K562 (cell line): ENCODE data around the gene SMAD3. TPM values are rescaled to one million over a fixed set of nuclear protein-coding genes. Genes with fewer than 3 reads are reported as not detected.

ENCODE experiments used
- BMI1 ChIP-seq: fragments of 150-350 bp; IDR thresholded peaks from 2 replicates; pipeline ENCODE4 v1.6.1; 2014; ENCODE audit warnings: low read length
- CBX3 ChIP-seq, 2 experiments: IDR thresholded peaks; 1 replicate in 1 of 2; 2 replicates in 1 of 2; pipeline ENCODE4 v1.6.1; 2012; ENCODE audit warnings: inconsistent platforms in 2 of 2, low read length in 2 of 2, borderline replicate concordance in 1 of 2, control low read depth in 1 of 2
- DPF2 ChIP-seq: fragments of 450-650 bp; IDR thresholded peaks from 2 replicates; pipeline ENCODE4 v1.6.1; 2016
- ERF ChIP-seq: fragments of 450-650 bp; formaldehyde crosslinking; IDR thresholded peaks from 2 replicates; pipeline ENCODE4 v1.4.0; 2020; ENCODE audit warnings: mild to moderate bottlenecking, mixed read lengths
- EWSR1 ChIP-seq: fragments of 450-650 bp; IDR thresholded peaks from 2 replicates; pipeline ENCODE4 v1.6.1; 2018; ENCODE audit warnings: borderline replicate concordance, mild to moderate bottlenecking, low read depth, moderate library complexity; ENCODE audit not compliant: partially characterized antibody
- FOXK1 ChIP-seq: sonication (generic); formaldehyde crosslinking; IDR thresholded peaks from 2 replicates; pipeline ENCODE4 v1.8.0; 2022; ENCODE audit warnings: missing genetic modification reagents, mild to moderate bottlenecking, borderline replicate concordance
- GATA2 ChIP-seq: sonication (generic); formaldehyde crosslinking; IDR thresholded peaks from 2 replicates; pipeline ENCODE4 v1.4.0; 2020; ENCODE audit warnings: mild to moderate bottlenecking, missing genetic modification reagents
- KDM1A ChIP-seq, 2 experiments: fragments of 450-650 bp; IDR thresholded peaks; 2 replicates each; pipeline ENCODE4 v1.6.1; 2016; ENCODE audit warnings: mild to moderate bottlenecking in 2 of 2
- KLF10 ChIP-seq: fragments of 250-450 bp; sonication (Bioruptor Pico); IDR thresholded peaks from 2 replicates; pipeline ENCODE4 v1.6.1; 2021; ENCODE audit warnings: matching md5 sums
- NCOA1 ChIP-seq: fragments of 450-650 bp; IDR thresholded peaks from 2 replicates; pipeline ENCODE4 v1.6.1; 2016; ENCODE audit warnings: low read depth
- NFYB ChIP-seq: IDR thresholded peaks from 2 replicates; pipeline ENCODE4 v1.6.1; 2011; ENCODE audit warnings: mild to moderate bottlenecking, moderate library complexity; ENCODE audit not compliant: insufficient read length; ENCODE audit errors: extremely low read depth
- PHF20 ChIP-seq: fragments of 450-650 bp; IDR thresholded peaks from 2 replicates; pipeline ENCODE4 v1.6.1; 2018; ENCODE audit not compliant: partially characterized antibody
- PML ChIP-seq: IDR thresholded peaks from 2 replicates; pipeline ENCODE4 v1.6.1; 2012; ENCODE audit warnings: low read length, inconsistent platforms
- SRF ChIP-seq, 2 experiments: fragments of 250-450, 450-650 bp in 1 of 2; sonication (Bioruptor Pico) in 1 of 2; sonication (generic) in 1 of 2; formaldehyde crosslinking; IDR thresholded peaks; 2 replicates each; pipeline versions ENCODE4 v1.5.0 to v1.5.1; 2020 to 2022; ENCODE audit warnings: mild to moderate bottlenecking in 1 of 2, missing genetic modification reagents in 1 of 2
- SRSF7 ChIP-seq: fragments of 200-400 bp; formaldehyde crosslinking; optimal IDR thresholded peaks from 2 replicates; pipeline ENCODE3; 2017; ENCODE audit warnings: mild to moderate bottlenecking, low read depth, low read length
- TGIF2 ChIP-seq: sonication (generic); formaldehyde crosslinking; IDR thresholded peaks from 2 replicates; pipeline ENCODE4 v1.8.1; 2022; ENCODE audit warnings: mild to moderate bottlenecking, missing genetic modification reagents, moderate library complexity
- ZC3H8 ChIP-seq: fragments of 450-650 bp; IDR thresholded peaks from 2 replicates; pipeline ENCODE4 v1.6.1; 2017
- ZNF384 ChIP-seq: IDR thresholded peaks from 2 replicates; pipeline ENCODE4 v1.6.1; 2012; ENCODE audit warnings: low read depth, low read length, improper control_type of control experiment
- ZNF41 ChIP-seq: fragments of 250-450 bp; sonication (Bioruptor Pico); conservative IDR thresholded peaks from 2 replicates; pipeline ENCODE4 v1.4.0; 2020; ENCODE audit warnings: mild to moderate bottlenecking
- ZNF668 ChIP-seq: fragments of 250-450 bp; sonication (Bioruptor Pico); IDR thresholded peaks from 2 replicates; pipeline ENCODE4 v1.8.0; 2022; ENCODE audit warnings: mild to moderate bottlenecking, inconsistent platforms
- ZZZ3 ChIP-seq: fragments of 450-650 bp; IDR thresholded peaks from 2 replicates; pipeline ENCODE4 v1.6.1; 2016; ENCODE audit warnings: antibody characterized with exemption, mild to moderate bottlenecking, moderate library complexity
- polyA plus RNA-seq, 8 experiments: library from polyadenylated mRNA; depleted of rRNA in 4 of 8; stranded (reverse) in 5 of 8; unstranded in 3 of 8; fragments of >200 nt; fragmentation: Nextera tagmentation in 2 of 8; fragmentation: Illumina TruSeq in 1 of 8; extraction: Ambion mirVana in 2 of 8; extraction: Trizol in 1 of 8; gene quantifications; 2 replicates each; pipeline versions ENCODE4 v1.2.1 to v1.2.3, GENCODE V29; 2011 to 2014; ENCODE audit warnings: inconsistent platforms in 1 of 8, missing spikeins in 1 of 8
- total RNA-seq, 7 experiments: library from RNA; depleted of rRNA in 6 of 7; stranded (reverse); fragments of >200 nt in 6 of 7; fragmentation: Illumina TruSeq in 2 of 7; extraction: Trizol in 2 of 7; gene quantifications; 2 replicates each; pipeline versions ENCODE4 v1.2.1 to v1.2.3, GENCODE V29; 2011 to 2021; ENCODE audit warnings: low replicate concordance in 1 of 7
- TF ChIP-seq, protein P1 (sequence below): sonication (generic); formaldehyde crosslinking; IDR thresholded peaks from 2 replicates; pipeline ENCODE4 v1.8.0; 2022; ENCODE audit warnings: mild to moderate bottlenecking, missing genetic modification reagents
- TF ChIP-seq, protein P2 (sequence below): sonication (generic); formaldehyde crosslinking; IDR thresholded peaks from 2 replicates; pipeline ENCODE4 v1.8.1; 2023; ENCODE audit warnings: missing genetic modification reagents, mild to moderate bottlenecking, borderline replicate concordance
- TF ChIP-seq, protein P3 (sequence below): IDR thresholded peaks from 2 replicates; pipeline ENCODE4 v1.6.1; 2011; ENCODE audit not compliant: insufficient read length; ENCODE audit errors: extremely low read depth

The SMAD3 gene
- total and polyA plus RNA-seq, 9 of the 15 experiments (the other 6 are each of a cell fraction or from before 2014, with no cell fraction given): 4.3 to 39.2 (median 11.1) TPM

DNA sequence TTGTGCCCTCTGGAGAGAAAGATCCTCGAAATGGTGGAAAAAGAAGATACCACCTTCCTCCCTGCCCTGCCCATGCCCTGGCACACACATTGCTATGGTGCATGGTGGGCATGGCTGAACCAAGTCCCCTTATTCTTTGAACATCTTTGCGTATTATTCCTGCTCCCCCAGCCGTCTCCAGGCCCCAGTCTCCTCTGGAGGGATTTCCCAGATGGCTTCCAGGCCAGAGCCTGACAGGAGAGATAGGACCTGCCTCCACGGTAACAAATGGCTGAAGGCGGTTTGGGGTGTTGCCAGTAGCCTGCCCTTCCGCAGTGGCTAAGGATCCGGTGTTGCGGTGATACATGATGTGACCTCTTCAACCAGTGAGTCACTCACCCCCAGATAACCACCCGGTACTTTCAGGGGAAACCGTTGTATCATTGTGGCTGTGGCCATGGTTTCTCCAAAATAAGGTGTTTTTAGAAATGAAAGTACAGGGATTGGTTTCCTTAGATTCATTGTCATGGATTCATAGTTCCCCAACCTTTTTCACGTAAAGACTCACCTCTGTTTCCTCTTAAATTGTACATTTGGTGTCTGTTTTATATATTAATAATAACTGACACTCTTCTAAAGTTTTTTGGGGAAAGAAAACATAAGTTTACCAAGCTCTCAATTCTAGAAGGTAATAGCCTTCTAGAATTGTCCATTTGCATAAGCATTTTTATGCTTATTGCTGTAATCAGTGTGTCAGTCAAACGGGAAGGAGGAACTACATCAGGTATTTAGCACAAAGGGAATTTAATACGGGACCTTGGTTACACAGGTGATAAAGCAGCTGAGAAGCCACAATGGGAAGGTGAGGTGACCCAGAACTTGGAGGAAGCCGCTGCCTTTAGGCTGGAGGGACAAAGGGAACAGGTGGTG is 25.9 kb downstream of the SMAD3 start (continued):
- TF ChIP-seq, protein P1, sequence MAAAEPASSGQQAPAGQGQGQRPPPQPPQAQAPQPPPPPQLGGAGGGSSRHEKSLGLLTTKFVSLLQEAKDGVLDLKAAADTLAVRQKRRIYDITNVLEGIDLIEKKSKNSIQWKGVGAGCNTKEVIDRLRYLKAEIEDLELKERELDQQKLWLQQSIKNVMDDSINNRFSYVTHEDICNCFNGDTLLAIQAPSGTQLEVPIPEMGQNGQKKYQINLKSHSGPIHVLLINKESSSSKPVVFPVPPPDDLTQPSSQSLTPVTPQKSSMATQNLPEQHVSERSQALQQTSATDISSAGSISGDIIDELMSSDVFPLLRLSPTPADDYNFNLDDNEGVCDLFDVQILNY (CRISPR knock-in tag): no peak
- TF ChIP-seq EWSR1: no peak
- no peak for TF ChIP-seq ZZZ3
- TF ChIP-seq ZNF668 (CRISPR knock-in tag): 0 out of 2 replicates have a peak, but pooled peaks have one; percentile 51
- peak; percentile 100 for TF ChIP-seq DPF2
- TF ChIP-seq ZC3H8: no peak
- no peak for TF ChIP-seq FOXK1 (CRISPR knock-in tag)
- TF ChIP-seq, protein P2, sequence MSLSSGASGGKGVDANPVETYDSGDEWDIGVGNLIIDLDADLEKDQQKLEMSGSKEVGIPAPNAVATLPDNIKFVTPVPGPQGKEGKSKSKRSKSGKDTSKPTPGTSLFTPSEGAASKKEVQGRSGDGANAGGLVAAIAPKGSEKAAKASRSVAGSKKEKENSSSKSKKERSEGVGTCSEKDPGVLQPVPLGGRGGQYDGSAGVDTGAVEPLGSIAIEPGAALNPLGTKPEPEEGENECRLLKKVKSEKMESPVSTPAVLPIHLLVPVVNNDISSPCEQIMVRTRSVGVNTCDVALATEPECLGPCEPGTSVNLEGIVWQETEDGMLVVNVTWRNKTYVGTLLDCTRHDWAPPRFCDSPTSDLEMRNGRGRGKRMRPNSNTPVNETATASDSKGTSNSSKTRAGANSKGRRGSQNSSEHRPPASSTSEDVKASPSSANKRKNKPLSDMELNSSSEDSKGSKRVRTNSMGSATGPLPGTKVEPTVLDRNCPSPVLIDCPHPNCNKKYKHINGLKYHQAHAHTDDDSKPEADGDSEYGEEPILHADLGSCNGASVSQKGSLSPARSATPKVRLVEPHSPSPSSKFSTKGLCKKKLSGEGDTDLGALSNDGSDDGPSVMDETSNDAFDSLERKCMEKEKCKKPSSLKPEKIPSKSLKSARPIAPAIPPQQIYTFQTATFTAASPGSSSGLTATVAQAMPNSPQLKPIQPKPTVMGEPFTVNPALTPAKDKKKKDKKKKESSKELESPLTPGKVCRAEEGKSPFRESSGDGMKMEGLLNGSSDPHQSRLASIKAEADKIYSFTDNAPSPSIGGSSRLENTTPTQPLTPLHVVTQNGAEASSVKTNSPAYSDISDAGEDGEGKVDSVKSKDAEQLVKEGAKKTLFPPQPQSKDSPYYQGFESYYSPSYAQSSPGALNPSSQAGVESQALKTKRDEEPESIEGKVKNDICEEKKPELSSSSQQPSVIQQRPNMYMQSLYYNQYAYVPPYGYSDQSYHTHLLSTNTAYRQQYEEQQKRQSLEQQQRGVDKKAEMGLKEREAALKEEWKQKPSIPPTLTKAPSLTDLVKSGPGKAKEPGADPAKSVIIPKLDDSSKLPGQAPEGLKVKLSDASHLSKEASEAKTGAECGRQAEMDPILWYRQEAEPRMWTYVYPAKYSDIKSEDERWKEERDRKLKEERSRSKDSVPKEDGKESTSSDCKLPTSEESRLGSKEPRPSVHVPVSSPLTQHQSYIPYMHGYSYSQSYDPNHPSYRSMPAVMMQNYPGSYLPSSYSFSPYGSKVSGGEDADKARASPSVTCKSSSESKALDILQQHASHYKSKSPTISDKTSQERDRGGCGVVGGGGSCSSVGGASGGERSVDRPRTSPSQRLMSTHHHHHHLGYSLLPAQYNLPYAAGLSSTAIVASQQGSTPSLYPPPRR (CRISPR knock-in tag): no peak
- TF ChIP-seq GATA2: peak; percentile 95
- TF ChIP-seq TGIF2 (CRISPR knock-in tag): no peak
- TF ChIP-seq KDM1A (IDR thresholded peaks at IDR 0.05): peak; percentile 98 to 99
- TF ChIP-seq, protein P3, sequence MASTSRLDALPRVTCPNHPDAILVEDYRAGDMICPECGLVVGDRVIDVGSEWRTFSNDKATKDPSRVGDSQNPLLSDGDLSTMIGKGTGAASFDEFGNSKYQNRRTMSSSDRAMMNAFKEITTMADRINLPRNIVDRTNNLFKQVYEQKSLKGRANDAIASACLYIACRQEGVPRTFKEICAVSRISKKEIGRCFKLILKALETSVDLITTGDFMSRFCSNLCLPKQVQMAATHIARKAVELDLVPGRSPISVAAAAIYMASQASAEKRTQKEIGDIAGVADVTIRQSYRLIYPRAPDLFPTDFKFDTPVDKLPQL: no peak
- TF ChIP-seq ERF (CRISPR knock-in tag): peak; percentile 73; the same call in 1 of the 2 replicates
- TF ChIP-seq ZNF41: no peak
- peak in 1 of 2 experiments; percentile 61; a peak in 1 of 4 replicates for TF ChIP-seq SRF (CRISPR knock-in tag; IDR thresholded peaks at IDR 0.05)
- no peak for TF ChIP-seq BMI1
- TF ChIP-seq CBX3 (IDR thresholded peaks at IDR 0.05; ENCODE audit: borderline replicate concordance in 1 of 2, low read length in 2 of 2): peak in 1 of 2 experiments; percentile 25; a peak in 1 of 3 replicates
- TF ChIP-seq NCOA1: peak; percentile 96
- peak; percentile 25; the same call in 1 of the 2 replicates for TF ChIP-seq ZNF384
- TF ChIP-seq KLF10 (CRISPR knock-in tag): no peak
- TF ChIP-seq PHF20: no peak
- no peak for TF ChIP-seq NFYB
- no peak for TF ChIP-seq SRSF7
- TF ChIP-seq PML: peak; percentile 94
